K562 (cell line): Measurements from ENCODE around the gene CDK14. TPM values are rescaled to one million over a fixed set of nuclear protein-coding genes. Genes with fewer than 3 reads are reported as not detected.

Experiments
- ATAC-seq: fragments of 200-7000 bp; cut with Tn5 transposase; 3 replicates; pipeline ENCODE4 v1.9.1; 2020; ENCODE audit warnings: moderate library complexity
- BruUV-seq: library from RNA; stranded (reverse); fragments of 400-500 nt; replicated peaks from 2 replicates; lab custom pipeline; 2021; lab: Mats Ljungman, UMichigan
- CTCF ChIA-PET: fragments of 300-600 bp; formaldehyde crosslinking; extraction: SDS; loops from one replicate; lab custom pipeline; 2021; ENCODE audit warnings: low intra/inter-chr PET ratio; lab: Yijun Ruan, JAX
- POLR2A ChIA-PET: fragments of 300-600, 350-650 bp; sonication (Branson Sonifier 250); formaldehyde crosslinking; extraction: SDS; loops from one replicate; lab custom pipeline; 2021; ENCODE audit warnings: antibody characterized with exemption, inconsistent platforms; lab: Yijun Ruan, JAX
- DNase-seq, 4 experiments: peaks; one replicate each; pipeline versions ENCODE4 v3.0.0 to v3.0.0-alpha.2; 2011 to 2018; ENCODE audit warnings: low spot score in 3 of 4, mixed read lengths in 3 of 4; ENCODE audit errors: extremely low read depth in 1 of 4
- FAIRE-seq: peaks from 2 replicates; lab custom pipeline; 2011; peaks lifted over from hg19 to GRCh38; lab: Jason Lieb, UNC
- H2AFZ ChIP-seq: 2 replicates; pipeline ENCODE4 v1.6.0; 2011; ENCODE audit warnings: low read depth, low read length, control low read depth, inconsistent platforms
- H3K27ac ChIP-seq: fragments of 200-600 bp; 3 replicates; pipeline ENCODE4 v1.8.0; 2011; ENCODE audit warnings: low read depth, mild to moderate bottlenecking, control low read depth, inconsistent platforms, low read length, moderate library complexity, mixed read lengths; ENCODE audit errors: extremely low read depth
- H3K27me3 ChIP-seq, 2 experiments: fragments of 300-600 bp in 1 of 2; 2 replicates in 1 of 2; 3 replicates in 1 of 2; pipeline versions ENCODE4 v1.6.0 to v1.8.0; 2011; ENCODE audit warnings: inconsistent platforms in 2 of 2, low read length in 2 of 2, mild to moderate bottlenecking in 1 of 2, mixed read lengths in 1 of 2, moderate library complexity in 1 of 2; ENCODE audit not compliant: control insufficient read depth in 2 of 2, insufficient read depth in 2 of 2
- H3K36me3 ChIP-seq: fragments of 300-600 bp; 3 replicates; pipeline ENCODE4 v1.8.0; 2011; ENCODE audit warnings: mild to moderate bottlenecking, low read length, inconsistent platforms; ENCODE audit not compliant: control insufficient read depth, insufficient read depth
- H3K4me1 ChIP-seq, 2 experiments: fragments of 200-600 bp in 1 of 2; replicated peaks in 1 of 2; 2 replicates in 1 of 2; 3 replicates in 1 of 2; pipeline versions ENCODE4 v1.5.1 to v1.8.0; 2011; ENCODE audit warnings: inconsistent platforms in 2 of 2, low read length in 2 of 2, mild to moderate bottlenecking in 1 of 2, mixed read lengths in 1 of 2, moderate library complexity in 1 of 2; ENCODE audit not compliant: control insufficient read depth in 2 of 2, insufficient read depth in 2 of 2
- H3K4me2 ChIP-seq: 2 replicates; pipeline ENCODE4 v1.6.1; 2011; ENCODE audit warnings: low read length, control low read depth, inconsistent platforms, mixed read lengths; ENCODE audit not compliant: insufficient read depth
- H3K4me3 ChIP-seq: fragments of 200-600 bp; sonication (generic), shearing (Covaris generic); 2 replicates; pipeline ENCODE4 v1.5.1; 2016; ENCODE audit warnings: control low read depth, inconsistent platforms
- H3K79me2 ChIP-seq: fragments of 200-600 bp; 3 replicates; pipeline ENCODE4 v1.8.0; 2011; ENCODE audit warnings: low read length, inconsistent platforms; ENCODE audit not compliant: control insufficient read depth, insufficient read depth
- H3K9ac ChIP-seq, 2 experiments: 2 replicates each; pipeline versions ENCODE4 v1.6.0 to v1.6.1; 2011; ENCODE audit warnings: low read depth in 2 of 2, low read length in 2 of 2, control low read depth in 1 of 2, inconsistent platforms in 1 of 2, mild to moderate bottlenecking in 1 of 2, mixed read lengths in 1 of 2; ENCODE audit not compliant: insufficient read depth in 1 of 2
- H3K9me1 ChIP-seq: one replicate; pipeline ENCODE4 v1.6.0; 2011; ENCODE audit warnings: inconsistent platforms, mild to moderate bottlenecking, low read length, moderate library complexity; ENCODE audit not compliant: control insufficient read depth, insufficient read depth
- H3K9me3 ChIP-seq: replicated peaks from 2 replicates; pipeline ENCODE4 v1.5.1; 2011; ENCODE audit warnings: low read depth, low read length, inconsistent platforms; ENCODE audit not compliant: control insufficient read depth, insufficient read depth
- H4K20me1 ChIP-seq: replicated peaks from 2 replicates; pipeline ENCODE4 v1.6.1; 2011; ENCODE audit warnings: low read length, inconsistent platforms, mixed read lengths; ENCODE audit not compliant: control insufficient read depth, insufficient read depth
- ARHGAP35 ChIP-seq: fragments of 450-650 bp; IDR thresholded peaks from 2 replicates; pipeline ENCODE4 v1.6.1; 2018; ENCODE audit not compliant: partially characterized antibody
- BACH1 ChIP-seq: fragments of 200-800 bp; sonication (Bioruptor generic); IDR thresholded peaks from 2 replicates; pipeline ENCODE4 v1.6.1; 2016; ENCODE audit warnings: missing genetic modification characterization, missing compliant biosample characterization
- DIDO1 ChIP-seq: fragments of 450-650 bp; IDR thresholded peaks from 2 replicates; pipeline ENCODE4 v1.6.1; 2016; ENCODE audit warnings: low read depth, missing biosample characterization, missing genetic modification characterization
- ELF4 ChIP-seq: fragments of 450-650 bp; formaldehyde crosslinking; IDR thresholded peaks from 2 replicates; pipeline ENCODE4 v1.4.0; 2022; ENCODE audit warnings: missing genetic modification characterization
- GATAD2B ChIP-seq: fragments of 450-650 bp; IDR thresholded peaks from 2 replicates; pipeline ENCODE4 v1.6.1; 2017; ENCODE audit warnings: mild to moderate bottlenecking, borderline replicate concordance
- HDGF ChIP-seq: fragments of 450-650 bp; IDR thresholded peaks from 2 replicates; pipeline ENCODE4 v1.6.1; 2016
- HEY1 ChIP-seq: fragments of 250-450 bp; sonication (Bioruptor Pico); IDR thresholded peaks from 2 replicates; pipeline ENCODE4 v1.5.0; 2020; ENCODE audit warnings: mild to moderate bottlenecking, moderate library complexity, borderline replicate concordance
- IRF2 ChIP-seq: sonication (generic); formaldehyde crosslinking; IDR thresholded peaks from 2 replicates; pipeline ENCODE4 v1.8.1; 2022; ENCODE audit warnings: mild to moderate bottlenecking, missing genetic modification reagents
- SP2 ChIP-seq: IDR thresholded peaks from 2 replicates; pipeline ENCODE4 v1.6.1; 2011; ENCODE audit warnings: mild to moderate bottlenecking, low read depth, low read length, moderate library complexity; ENCODE audit not compliant: poor library complexity, severe bottlenecking; ENCODE audit errors: extremely low read depth
- SPI1 ChIP-seq: IDR thresholded peaks from 2 replicates; pipeline ENCODE4 v1.6.1; 2011; ENCODE audit warnings: low read depth, low read length, control low read depth, borderline replicate concordance
- TAF15 ChIP-seq: fragments of 200-400 bp; formaldehyde crosslinking; IDR thresholded peaks from 2 replicates; pipeline ENCODE4 v1.6.1; 2017; ENCODE audit warnings: mild to moderate bottlenecking, low read depth, low read length, moderate library complexity
- TBL1XR1 ChIP-seq, 2 experiments: IDR thresholded peaks; 2 replicates each; pipeline ENCODE4 v1.6.1; 2012; ENCODE audit warnings: improper control_type of control experiment in 2 of 2, low read length in 2 of 2, mild to moderate bottlenecking in 1 of 2
- ZSCAN29 ChIP-seq: fragments of 450-650 bp; IDR thresholded peaks from 2 replicates; pipeline ENCODE4 v1.6.1; 2017
- WGBS: fragments of 100-300 bp; shearing (Covaris generic); methylation state at CpG from one replicate; pipeline ENCODE4 v1.1.6; 2016; ENCODE audit warnings: low coverage, mixed read lengths; ENCODE audit not compliant: insufficient coverage; ENCODE audit errors: missing lambda C conversion rate; 5-methylcytosine and 5-hydroxymethylcytosine counted together
- in situ Hi-C: fragments of 300-500 bp; cut with MboI; formaldehyde crosslinking; loops from 4 replicates; pipeline ENCODE4 v1.15.0; 2018; ENCODE audit warnings: inconsistent platforms, mixed read lengths
- intact Hi-C: fragments of 100-400 bp; cut with micrococcal nuclease; formaldehyde crosslinking; loops from 2 replicates; pipeline ENCODE4 v1.14.2; 2022
- polyA plus RNA-seq, 8 experiments: library from polyadenylated mRNA; depleted of rRNA in 4 of 8; stranded (reverse) in 5 of 8; unstranded in 3 of 8; fragments of >200 nt; fragmentation: Nextera tagmentation in 2 of 8; fragmentation: Illumina TruSeq in 1 of 8; extraction: Ambion mirVana in 2 of 8; extraction: Trizol in 1 of 8; gene quantifications; 2 replicates each; pipeline versions ENCODE4 v1.2.1 to v1.2.3, GENCODE V29; 2011 to 2014; ENCODE audit warnings: inconsistent platforms in 1 of 8, missing spikeins in 1 of 8
- total RNA-seq, 7 experiments: library from RNA; depleted of rRNA in 6 of 7; stranded (reverse); fragments of >200 nt in 6 of 7; fragmentation: Illumina TruSeq in 2 of 7; extraction: Trizol in 2 of 7; gene quantifications; 2 replicates each; pipeline versions ENCODE4 v1.2.1 to v1.2.3, GENCODE V29; 2011 to 2021; ENCODE audit warnings: low replicate concordance in 1 of 7
- TF ChIP-seq, protein P1 (sequence below): sonication (generic); formaldehyde crosslinking; IDR thresholded peaks from 2 replicates; pipeline ENCODE4 v1.8.0; 2023; ENCODE audit warnings: mild to moderate bottlenecking, missing genetic modification reagents
- TF ChIP-seq, protein P2 (sequence below): fragments of 200-800 bp; sonication (Bioruptor generic); IDR thresholded peaks from 2 replicates; pipeline ENCODE4 v1.6.1; 2017; ENCODE audit warnings: missing genetic modification characterization, missing compliant biosample characterization
- TF ChIP-seq, protein P3 (sequence below): fragments of 250-450 bp; sonication (Bioruptor Pico); IDR thresholded peaks from 2 replicates; pipeline ENCODE4 v1.4.0; 2020
- TF ChIP-seq, protein P4 (sequence below): fragments of 450-650 bp; formaldehyde crosslinking; IDR thresholded peaks from 2 replicates; pipeline ENCODE4 v1.4.0; 2020; ENCODE audit warnings: mild to moderate bottlenecking, moderate library complexity

Gene CDK14
- total and polyA plus RNA-seq, 9 of the 15 experiments (the other 6 are each of a cell fraction or from before 2014, with no cell fraction given) = 0.03 to 0.91 (median 0.16) TPM

DNA sequence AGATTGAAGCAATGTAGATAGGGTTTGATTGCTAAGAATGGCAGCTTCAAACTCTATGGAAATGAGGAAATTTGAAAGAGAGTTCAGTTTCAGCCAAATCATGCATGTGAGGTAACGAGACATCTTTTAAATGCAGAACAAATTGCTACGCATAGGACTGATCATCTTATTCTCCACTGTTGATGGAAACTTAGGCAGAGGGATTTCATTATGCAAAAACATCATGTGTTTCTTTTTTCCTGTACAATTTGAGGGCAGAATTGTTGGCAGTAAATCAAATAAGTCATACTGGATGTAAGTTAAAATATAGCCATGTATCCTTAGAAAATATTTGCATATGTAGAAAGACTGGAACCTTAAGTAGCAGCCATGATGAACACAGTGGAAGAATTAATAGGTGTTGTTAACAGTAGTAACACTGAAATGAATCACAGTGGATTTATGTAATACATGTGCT is 327.4 kb downstream of the CDK14 start:
- Histone ChIP-seq H4K20me1 (no peaks in the 10 kb centered on the region), H3K9me3 (peaks cover 3% of the 10 kb centered on the region; the same call in 1 of the 2 replicates), H3K27ac (no peak overlapping the region), H2AFZ (no peak overlapping the region), H3K4me3 (no peak overlapping the region), H3K9ac (no peak overlapping the region), H3K9me1 (no peaks in the 10 kb centered on the region), H3K36me3 (no peaks in the 10 kb centered on the region), H3K79me2 (no peaks in the 10 kb centered on the region), H3K27me3 (no peaks in the 10 kb centered on the region), H3K4me1 (no peaks in the 10 kb centered on the region), H3K4me2 (no peak overlapping the region)
- ATAC-seq (no peak), FAIRE-seq (no peak), DNase-seq (no peak)
- BruUV-seq = no TSS peak
- in situ Hi-C loops = no loop called here
- ChIA-PET CTCF (no interaction called here), POLR2A (no interaction called here)
- intact Hi-C loops = no loop called here
- TF ChIP-seq TAF15 (no peak), DIDO1 (no peak), BACH1 (tag) (no peak), TBL1XR1 (IDR thresholded peaks at IDR 0.05; ENCODE audit: low read length in 2 of 2) (no peak), ARHGAP35 (no peak), ZSCAN29 (no peak), HDGF (no peak), SPI1 (no peak), ELF4 (no peak), HEY1 (no peak), GATAD2B (no peak), IRF2 (CRISPR knock-in tag) (no peak), SP2 (no peak)
- TF ChIP-seq, protein P1, sequence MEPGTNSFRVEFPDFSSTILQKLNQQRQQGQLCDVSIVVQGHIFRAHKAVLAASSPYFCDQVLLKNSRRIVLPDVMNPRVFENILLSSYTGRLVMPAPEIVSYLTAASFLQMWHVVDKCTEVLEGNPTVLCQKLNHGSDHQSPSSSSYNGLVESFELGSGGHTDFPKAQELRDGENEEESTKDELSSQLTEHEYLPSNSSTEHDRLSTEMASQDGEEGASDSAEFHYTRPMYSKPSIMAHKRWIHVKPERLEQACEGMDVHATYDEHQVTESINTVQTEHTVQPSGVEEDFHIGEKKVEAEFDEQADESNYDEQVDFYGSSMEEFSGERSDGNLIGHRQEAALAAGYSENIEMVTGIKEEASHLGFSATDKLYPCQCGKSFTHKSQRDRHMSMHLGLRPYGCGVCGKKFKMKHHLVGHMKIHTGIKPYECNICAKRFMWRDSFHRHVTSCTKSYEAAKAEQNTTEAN (CRISPR knock-in tag) = no peak
- TF ChIP-seq, protein P2, sequence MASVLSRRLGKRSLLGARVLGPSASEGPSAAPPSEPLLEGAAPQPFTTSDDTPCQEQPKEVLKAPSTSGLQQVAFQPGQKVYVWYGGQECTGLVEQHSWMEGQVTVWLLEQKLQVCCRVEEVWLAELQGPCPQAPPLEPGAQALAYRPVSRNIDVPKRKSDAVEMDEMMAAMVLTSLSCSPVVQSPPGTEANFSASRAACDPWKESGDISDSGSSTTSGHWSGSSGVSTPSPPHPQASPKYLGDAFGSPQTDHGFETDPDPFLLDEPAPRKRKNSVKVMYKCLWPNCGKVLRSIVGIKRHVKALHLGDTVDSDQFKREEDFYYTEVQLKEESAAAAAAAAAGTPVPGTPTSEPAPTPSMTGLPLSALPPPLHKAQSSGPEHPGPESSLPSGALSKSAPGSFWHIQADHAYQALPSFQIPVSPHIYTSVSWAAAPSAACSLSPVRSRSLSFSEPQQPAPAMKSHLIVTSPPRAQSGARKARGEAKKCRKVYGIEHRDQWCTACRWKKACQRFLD (CRISPR knock-in tag) = no peak
- TF ChIP-seq, protein P3, sequence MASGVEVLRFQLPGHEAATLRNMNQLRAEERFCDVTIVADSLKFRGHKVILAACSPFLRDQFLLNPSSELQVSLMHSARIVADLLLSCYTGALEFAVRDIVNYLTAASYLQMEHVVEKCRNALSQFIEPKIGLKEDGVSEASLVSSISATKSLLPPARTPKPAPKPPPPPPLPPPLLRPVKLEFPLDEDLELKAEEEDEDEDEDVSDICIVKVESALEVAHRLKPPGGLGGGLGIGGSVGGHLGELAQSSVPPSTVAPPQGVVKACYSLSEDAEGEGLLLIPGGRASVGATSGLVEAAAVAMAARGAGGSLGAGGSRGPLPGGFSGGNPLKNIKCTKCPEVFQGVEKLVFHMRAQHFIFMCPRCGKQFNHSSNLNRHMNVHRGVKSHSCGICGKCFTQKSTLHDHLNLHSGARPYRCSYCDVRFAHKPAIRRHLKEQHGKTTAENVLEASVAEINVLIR (CRISPR knock-in tag) = no peak
- TF ChIP-seq, protein P4, sequence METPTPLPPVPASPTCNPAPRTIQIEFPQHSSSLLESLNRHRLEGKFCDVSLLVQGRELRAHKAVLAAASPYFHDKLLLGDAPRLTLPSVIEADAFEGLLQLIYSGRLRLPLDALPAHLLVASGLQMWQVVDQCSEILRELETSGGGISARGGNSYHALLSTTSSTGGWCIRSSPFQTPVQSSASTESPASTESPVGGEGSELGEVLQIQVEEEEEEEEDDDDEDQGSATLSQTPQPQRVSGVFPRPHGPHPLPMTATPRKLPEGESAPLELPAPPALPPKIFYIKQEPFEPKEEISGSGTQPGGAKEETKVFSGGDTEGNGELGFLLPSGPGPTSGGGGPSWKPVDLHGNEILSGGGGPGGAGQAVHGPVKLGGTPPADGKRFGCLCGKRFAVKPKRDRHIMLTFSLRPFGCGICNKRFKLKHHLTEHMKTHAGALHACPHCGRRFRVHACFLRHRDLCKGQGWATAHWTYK (CRISPR knock-in tag) = no peak
- 3% methylated on average over 2 of the region's 2 CpGs for WGBS
